H9 (cell line): ENCODE data around the gene FBN2. TPM values are rescaled to one million over a fixed set of nuclear protein-coding genes. Genes with fewer than 3 reads are reported as not detected.

ENCODE experiments used
- DNase-seq: peaks from one replicate; pipeline ENCODE4 v3.0.0-alpha.2; 2017
- H2AFZ ChIP-seq: one replicate; pipeline ENCODE4 v1.6.1; 2013; ENCODE audit warnings: mild to moderate bottlenecking, low read length, control low read depth, moderate library complexity
- H2AK5ac ChIP-seq: 2 replicates; pipeline ENCODE4 v1.6.1; 2013; ENCODE audit warnings: low read length, control low read depth, mixed read lengths; ENCODE audit not compliant: insufficient read length
- H2BK120ac ChIP-seq: one replicate; pipeline ENCODE4 v1.6.1; 2013; ENCODE audit warnings: low read depth, mild to moderate bottlenecking, low read length, control low read depth, inconsistent platforms; ENCODE audit not compliant: poor library complexity, severe bottlenecking
- H2BK12ac ChIP-seq: 2 replicates; pipeline ENCODE4 v1.6.1; 2013; ENCODE audit warnings: low read length, control low read depth, mixed read lengths, low read depth; ENCODE audit not compliant: insufficient read length
- H2BK15ac ChIP-seq: 2 replicates; pipeline ENCODE4 v1.6.1; 2013; ENCODE audit warnings: low read depth, low read length, control low read depth
- H2BK20ac ChIP-seq: one replicate; pipeline ENCODE4 v1.6.1; 2013; ENCODE audit warnings: low read depth, mild to moderate bottlenecking, low read length, control low read depth, inconsistent platforms; ENCODE audit not compliant: poor library complexity, severe bottlenecking
- H2BK5ac ChIP-seq: 2 replicates; pipeline ENCODE4 v1.6.1; 2013; ENCODE audit warnings: low read length, control low read depth, mixed read lengths; ENCODE audit not compliant: insufficient read length
- H3K14ac ChIP-seq: 2 replicates; pipeline ENCODE4 v1.6.1; 2013; ENCODE audit warnings: low read length, control low read depth; ENCODE audit not compliant: insufficient read depth
- H3K18ac ChIP-seq: 2 replicates; pipeline ENCODE4 v1.6.1; 2013; ENCODE audit warnings: low read depth, mild to moderate bottlenecking, mixed read lengths, low read length, control low read depth; ENCODE audit not compliant: insufficient read length
- H3K23ac ChIP-seq: 2 replicates; pipeline ENCODE4 v1.6.1; 2013; ENCODE audit warnings: low read length, control low read depth, mixed read lengths, low read depth; ENCODE audit not compliant: insufficient read length
- H3K23me2 ChIP-seq: 2 replicates; pipeline ENCODE4 v1.6.1; 2013; ENCODE audit warnings: low read depth, mild to moderate bottlenecking, mixed read lengths, low read length, control low read depth; ENCODE audit not compliant: insufficient read length, poor library complexity, severe bottlenecking
- H3K27ac ChIP-seq: 2 replicates; pipeline ENCODE4 v1.5.1; 2013; ENCODE audit warnings: low read length, control low read depth, mixed read lengths, low read depth; ENCODE audit not compliant: insufficient read length
- H3K27me3 ChIP-seq: 2 replicates; pipeline ENCODE4 v1.6.1; 2013; ENCODE audit warnings: low read length, control low read depth, inconsistent platforms; ENCODE audit not compliant: insufficient read depth
- H3K4ac ChIP-seq: 2 replicates; pipeline ENCODE4 v1.6.1; 2013; ENCODE audit warnings: low read depth, mild to moderate bottlenecking, control low read depth, inconsistent platforms, low read length, moderate library complexity
- H3K4me1 ChIP-seq: 2 replicates; pipeline ENCODE4 v1.6.1; 2013; ENCODE audit warnings: low read length, control low read depth, inconsistent platforms; ENCODE audit not compliant: insufficient read depth
- H3K4me2 ChIP-seq: 2 replicates; pipeline ENCODE4 v1.6.1; 2013; ENCODE audit warnings: low read length, control low read depth, mixed read lengths; ENCODE audit not compliant: insufficient read length, insufficient read depth
- H3K56ac ChIP-seq: 2 replicates; pipeline ENCODE4 v1.6.1; 2013; ENCODE audit warnings: low read depth, mild to moderate bottlenecking, mixed read lengths, low read length, control low read depth; ENCODE audit not compliant: insufficient read length
- H3K79me1 ChIP-seq: 2 replicates; pipeline ENCODE4 v1.6.1; 2013; ENCODE audit warnings: low read depth, mild to moderate bottlenecking, moderate library complexity, low read length, control low read depth, inconsistent platforms; ENCODE audit not compliant: insufficient read depth, poor library complexity, severe bottlenecking
- H3K79me2 ChIP-seq: 2 replicates; pipeline ENCODE4 v1.6.1; 2013; ENCODE audit warnings: low read length, control low read depth, inconsistent platforms; ENCODE audit not compliant: insufficient read depth
- H3K9ac ChIP-seq: 2 replicates; pipeline ENCODE4 v1.6.1; 2013; ENCODE audit warnings: low read length, control low read depth, mixed read lengths; ENCODE audit not compliant: insufficient read length; ENCODE audit errors: extremely low read depth
- H3K9me3 ChIP-seq: one replicate; pipeline ENCODE4 v1.6.1; 2013; ENCODE audit warnings: low read depth, low read length, inconsistent platforms; ENCODE audit not compliant: control insufficient read depth
- H3T11ph ChIP-seq: one replicate; pipeline ENCODE4 v1.6.1; 2013; ENCODE audit warnings: mild to moderate bottlenecking, low read length, control low read depth, inconsistent platforms
- H4K20me1 ChIP-seq: one replicate; pipeline ENCODE4 v1.6.1; 2013; ENCODE audit not compliant: control insufficient read depth, insufficient read length, insufficient read depth
- H4K5ac ChIP-seq: 2 replicates; pipeline ENCODE4 v1.6.1; 2013; ENCODE audit warnings: low read depth, mild to moderate bottlenecking, mixed read lengths, low read length, control low read depth; ENCODE audit not compliant: insufficient read length
- H4K8ac ChIP-seq: replicated peaks from 2 replicates; pipeline ENCODE4 v1.6.1; 2013; ENCODE audit warnings: low read length, control low read depth, mixed read lengths, low read depth; ENCODE audit not compliant: insufficient read length
- H4K91ac ChIP-seq: 2 replicates; pipeline ENCODE4 v1.6.1; 2013; ENCODE audit warnings: low read depth, mild to moderate bottlenecking, moderate library complexity, mixed read lengths, low read length, control low read depth; ENCODE audit not compliant: insufficient read length
- H3K27ac Mint-ChIP-seq, 3 experiments: 2 replicates in 2 of 3; 3 replicates in 1 of 3; pipeline ENCODE4 v1.8.0; 2020 to 2021; ENCODE audit warnings: mixed read lengths in 3 of 3, mild to moderate bottlenecking in 1 of 3, moderate library complexity in 1 of 3
- H3K27me3 Mint-ChIP-seq: 2 replicates; pipeline ENCODE4 v1.8.0; 2021; ENCODE audit warnings: low read depth, mild to moderate bottlenecking, moderate library complexity, mixed read lengths
- H3K36me3 Mint-ChIP-seq, 3 experiments: 2 replicates in 2 of 3; 3 replicates in 1 of 3; pipeline ENCODE4 v1.8.0; 2020 to 2021; ENCODE audit warnings: low read depth in 3 of 3, mixed read lengths in 3 of 3; ENCODE audit not compliant: insufficient read depth in 1 of 3
- H3K4me1 Mint-ChIP-seq, 2 experiments: 2 replicates each; pipeline ENCODE4 v1.8.0; 2020; ENCODE audit warnings: mixed read lengths in 2 of 2
- H3K4me3 Mint-ChIP-seq, 2 experiments: 2 replicates in 1 of 2; 3 replicates in 1 of 2; pipeline ENCODE4 v1.8.0; 2020 to 2021; ENCODE audit warnings: mild to moderate bottlenecking in 2 of 2, mixed read lengths in 2 of 2, moderate library complexity in 1 of 2
- H3K9me3 Mint-ChIP-seq, 2 experiments: 2 replicates in 1 of 2; 3 replicates in 1 of 2; pipeline ENCODE4 v1.8.0; 2020; ENCODE audit warnings: mild to moderate bottlenecking in 2 of 2, mixed read lengths in 2 of 2, moderate library complexity in 1 of 2
- CTCF ChIP-seq: fragments of 200-600 bp; sonication (generic); conservative IDR thresholded peaks from 3 replicates; pipeline ENCODE4 v1.8.0; 2021; ENCODE audit warnings: antibody characterized with exemption, mild to moderate bottlenecking
- WGBS: extraction: QIAGEN DNeasy Blood & Tissue Kit; methylation state at CpG from one replicate; pipeline ENCODE4 v1.1.7; 2013; ENCODE audit warnings: missing lambda C conversion rate, low lambda C conversion rate, mixed read lengths; ENCODE audit not compliant: insufficient read length; ENCODE audit errors: extremely low coverage; 5-methylcytosine and 5-hydroxymethylcytosine counted together
- total RNA-seq: library from RNA; stranded (reverse); gene quantifications from 2 replicates; pipeline ENCODE4 v1.2.1, GENCODE V29; 2021

FBN2 gene
- total RNA-seq, 1 experiment from 2014 or later = 8.3 TPM

DNA sequence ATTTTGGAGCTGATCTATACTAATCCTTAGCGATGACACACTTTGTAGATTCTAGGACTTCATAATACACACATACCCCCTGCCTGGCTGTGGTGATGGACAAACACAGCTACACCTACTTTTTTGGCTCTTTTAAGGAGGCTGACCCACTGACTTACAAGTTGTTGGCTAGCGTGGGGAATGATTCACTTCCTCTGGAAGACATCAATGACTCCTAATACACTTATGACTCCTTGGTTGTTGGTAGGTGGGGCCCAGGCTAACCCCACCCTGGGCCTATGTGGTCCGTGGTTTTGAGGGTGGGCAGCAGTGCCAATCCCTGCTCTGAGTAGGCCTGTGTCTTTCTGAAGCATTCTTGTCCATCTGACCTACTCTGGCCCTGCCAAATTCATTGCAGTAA is 310.0 kb downstream of the FBN2 start:
- H2BK5ac ChIP-seq = no peak overlapping the region
- H2AFZ ChIP-seq = no peak overlapping the region
- H3K27ac ChIP-seq = no peak overlapping the region
- no peaks in the 10 kb centered on the region for H3K23me2 ChIP-seq
- no peaks in the 10 kb centered on the region for H4K20me1 ChIP-seq
- H4K91ac ChIP-seq = no peak overlapping the region
- no peak overlapping the region for H3K9ac ChIP-seq
- no peaks in the 10 kb centered on the region for H3K79me2 ChIP-seq
- Mint-ChIP-seq H3K36me3 (no peaks in the 10 kb centered on the region; a peak in 1 of 7 replicates), H3K4me1 (peaks cover 0 to 5% of the 10 kb centered on the region in 2 experiments; a peak in 2 of 4 replicates), H3K9me3 (no peaks in the 10 kb centered on the region; a peak in 1 of 5 replicates), H3K4me3 (no peak overlapping the region), H3K27me3 (no peaks in the 10 kb centered on the region), H3K27ac (no peak overlapping the region)
- no peak overlapping the region for H3K56ac ChIP-seq
- H3K79me1 ChIP-seq = no peaks in the 10 kb centered on the region
- no peak overlapping the region for H3K14ac ChIP-seq
- H2BK20ac ChIP-seq = no peak overlapping the region
- TF ChIP-seq CTCF = no peak
- H3K4me2 ChIP-seq = no peak overlapping the region
- no peak overlapping the region for H4K8ac ChIP-seq
- WGBS = no CpG with 5 or more reads among the region's 3 CpGs
- H2AK5ac ChIP-seq = no peak overlapping the region
- no peak overlapping the region for H4K5ac ChIP-seq
- no peak overlapping the region for H2BK12ac ChIP-seq
- H3K18ac ChIP-seq = no peak overlapping the region
- no peak overlapping the region for H3K23ac ChIP-seq
- no peaks in the 10 kb centered on the region for H3K4me1 ChIP-seq
- no peaks in the 10 kb centered on the region for H3K9me3 ChIP-seq
- H2BK15ac ChIP-seq = no peak overlapping the region
- no peak overlapping the region for H2BK120ac ChIP-seq
- H3K27me3 ChIP-seq = no peaks in the 10 kb centered on the region
- DNase-seq = no peak
- no peak overlapping the region for H3T11ph ChIP-seq
- H3K4ac ChIP-seq = no peak overlapping the region
